Non-pigmented ciliary epithelial cell (primary cell): ENCODE measurements around the gene DRD2.

Experiments used
- DNase-seq: peaks from one replicate; pipeline ENCODE4 v3.0.0-alpha.2; 2010; ENCODE audit warnings: low read depth

Gene DRD2

DNA sequence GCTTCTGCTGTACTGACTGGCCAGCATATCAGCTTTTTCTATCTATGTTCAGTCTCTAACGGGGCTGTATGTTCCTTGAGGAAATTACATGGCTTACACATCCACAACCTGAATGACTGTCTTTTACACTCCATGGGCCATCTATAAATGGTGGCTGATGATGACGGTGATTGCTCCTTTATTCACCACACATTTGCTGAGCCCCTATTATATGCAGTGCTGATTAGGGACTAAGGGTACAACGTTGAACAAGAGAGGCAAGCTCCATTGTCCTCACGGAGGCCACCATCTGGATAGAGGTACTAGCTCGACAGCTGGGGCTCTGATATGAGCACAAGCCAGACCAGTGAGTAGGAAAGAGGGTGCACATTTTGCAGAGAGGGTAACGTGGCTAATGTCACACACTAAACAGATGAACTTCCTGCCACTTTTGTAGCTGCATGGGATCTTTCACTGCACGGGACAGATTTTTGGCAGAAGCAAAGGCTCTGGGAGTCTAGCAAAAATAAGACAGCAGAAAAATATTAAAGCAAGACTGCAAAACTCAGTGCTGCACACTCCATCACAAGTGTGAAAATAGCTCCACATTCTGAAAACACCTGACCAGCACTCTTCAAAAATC, 30.6 kb downstream of the DRD2 start:
- no peak for DNase-seq

DNA sequence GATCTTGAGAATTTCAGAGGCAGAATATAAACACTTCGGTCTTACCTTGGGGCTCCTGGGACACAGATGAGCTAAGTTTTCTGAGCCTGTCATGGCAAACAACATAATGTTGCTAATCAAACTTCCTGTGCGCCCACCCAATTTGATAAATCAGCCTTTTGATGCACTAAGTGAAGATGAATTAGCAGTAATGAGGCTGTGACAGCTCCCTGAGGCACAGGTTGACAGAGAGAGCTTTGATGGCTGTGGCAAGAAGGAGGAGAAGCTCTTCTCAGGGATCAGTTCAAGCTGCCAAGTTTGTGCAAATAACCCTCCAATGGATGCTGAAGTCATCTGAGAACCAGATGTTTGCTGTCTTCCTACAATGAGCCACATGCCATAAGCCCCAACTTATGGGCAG, 34.4 kb downstream of the DRD2 start:
- DNase-seq, result no peak

DNA sequence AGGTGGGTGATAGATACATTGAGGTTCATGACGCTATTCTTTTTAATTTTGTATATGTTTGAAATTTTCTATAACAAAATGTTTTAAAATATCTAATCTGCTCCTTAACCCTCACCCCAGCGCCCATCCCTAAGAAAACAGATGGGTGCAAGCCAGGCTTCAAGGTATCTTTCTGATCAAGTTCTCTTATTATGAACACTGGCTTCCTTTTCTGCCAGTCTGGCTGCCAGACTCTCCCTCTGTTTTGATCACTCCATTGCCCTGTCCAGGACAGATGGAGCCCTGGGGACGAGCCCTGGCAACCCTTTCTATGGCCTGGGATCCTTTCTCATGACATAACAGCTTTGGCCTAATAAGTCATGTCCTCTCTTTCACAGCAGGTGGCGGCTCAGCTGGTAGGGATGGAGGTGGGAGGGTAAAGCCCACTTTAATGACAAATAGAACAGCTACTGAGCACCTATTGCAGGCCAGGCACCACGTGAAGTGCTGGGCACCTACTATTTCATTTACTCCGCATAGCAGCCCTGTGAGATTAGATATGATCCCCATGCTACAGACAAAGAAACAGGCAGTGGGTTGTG, 38.4 kb downstream of the DRD2 start:
- no peak for DNase-seq

DNA sequence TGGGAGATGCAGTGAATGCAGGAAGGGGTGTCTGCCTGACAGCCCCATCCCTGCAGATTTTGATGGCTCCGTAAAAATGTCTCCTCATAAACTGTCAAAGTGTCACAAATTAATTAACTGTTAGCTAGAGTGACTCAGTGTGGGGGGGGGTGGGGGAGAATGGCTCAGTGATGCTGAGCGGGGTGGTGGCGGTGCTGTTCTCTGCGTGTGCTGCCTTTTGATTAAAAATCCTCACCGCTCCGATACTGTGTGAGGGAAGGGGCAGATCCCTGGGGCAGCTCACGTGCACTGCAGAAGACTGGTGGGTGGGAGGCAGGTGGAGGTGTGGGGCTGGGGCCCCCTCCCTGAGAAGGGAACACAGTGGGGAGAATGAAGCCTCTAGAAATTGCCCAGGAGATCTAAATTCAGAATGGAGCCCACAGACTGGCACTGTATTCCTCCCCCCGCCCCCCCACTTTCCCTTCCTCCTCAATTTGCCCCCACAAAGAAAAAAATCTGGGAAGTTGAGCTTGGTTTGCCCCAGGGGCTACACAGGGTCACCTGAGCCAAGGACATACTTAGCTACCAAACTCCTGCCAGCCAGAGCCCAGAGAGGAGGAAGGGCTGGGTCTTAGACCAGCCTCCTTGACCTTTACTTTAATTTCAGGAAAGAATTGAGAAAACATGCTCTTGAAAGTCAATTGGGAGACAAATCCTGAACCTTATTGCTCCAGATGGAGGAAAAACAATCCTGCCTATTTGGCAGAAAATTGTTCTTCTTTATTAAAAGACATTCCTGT, 39.8 kb downstream of the DRD2 start:
- no peak for DNase-seq

DNA sequence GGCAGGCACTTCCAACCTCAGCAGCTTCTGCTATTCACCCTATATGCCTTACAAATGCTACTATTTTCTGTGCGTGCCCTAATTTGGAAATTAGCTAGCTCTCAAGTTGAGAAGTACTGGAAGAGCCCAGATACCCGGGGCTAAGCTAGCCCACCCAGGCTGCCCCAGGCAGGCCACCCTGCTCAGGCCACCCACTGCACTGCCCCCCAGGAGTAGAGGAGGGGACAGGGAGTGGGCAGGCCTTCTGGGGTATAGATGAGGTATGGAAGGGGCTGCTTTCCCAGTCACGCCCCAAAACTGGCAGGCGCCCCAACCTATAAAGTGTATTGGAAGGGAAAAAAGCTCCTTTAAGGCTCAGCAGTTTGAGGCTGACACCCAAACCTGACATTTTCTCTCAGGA, 43.5 kb downstream of the DRD2 start:
- no peak for DNase-seq

DNA sequence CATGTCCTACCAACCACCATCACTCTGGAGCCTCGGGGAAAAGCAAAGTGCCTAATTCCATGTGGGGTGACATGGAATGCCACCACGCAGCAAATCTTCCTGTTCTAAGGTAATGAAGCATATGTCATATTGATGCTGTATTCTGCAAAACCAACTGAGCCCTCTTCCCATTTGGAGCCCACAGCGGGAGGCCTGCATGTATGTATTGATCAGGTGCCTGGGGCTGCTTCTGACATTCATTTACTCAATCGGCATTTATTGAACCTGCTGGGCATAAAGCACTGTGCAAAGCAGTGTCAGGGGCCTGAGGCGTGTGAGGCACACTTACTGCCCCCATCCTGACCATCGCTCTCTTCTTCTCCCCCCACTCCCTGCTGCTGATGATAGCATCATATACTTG, 48.5 kb downstream of the DRD2 start:
- no peak for DNase-seq

DNA sequence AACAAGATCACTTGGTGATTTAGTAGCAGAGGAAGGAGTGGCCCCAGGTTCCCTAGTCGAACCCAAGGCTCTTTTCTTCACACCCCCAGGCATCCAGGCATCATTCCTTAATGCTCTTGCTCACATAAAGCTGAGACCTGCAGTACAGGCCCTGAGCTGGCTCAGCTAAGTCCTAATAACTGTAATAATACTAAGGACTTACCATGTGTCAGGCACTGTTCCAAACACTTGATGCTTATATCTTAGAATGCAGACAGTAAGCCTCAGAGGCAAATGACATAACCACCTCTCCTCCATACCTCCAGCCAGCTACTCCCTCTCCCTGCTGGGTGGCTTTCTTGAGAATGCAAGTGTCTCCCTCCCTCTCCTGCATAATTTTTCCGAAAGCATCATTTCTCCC, 54.4 kb downstream of the DRD2 start:
- DNase-seq, result no peak

DNA sequence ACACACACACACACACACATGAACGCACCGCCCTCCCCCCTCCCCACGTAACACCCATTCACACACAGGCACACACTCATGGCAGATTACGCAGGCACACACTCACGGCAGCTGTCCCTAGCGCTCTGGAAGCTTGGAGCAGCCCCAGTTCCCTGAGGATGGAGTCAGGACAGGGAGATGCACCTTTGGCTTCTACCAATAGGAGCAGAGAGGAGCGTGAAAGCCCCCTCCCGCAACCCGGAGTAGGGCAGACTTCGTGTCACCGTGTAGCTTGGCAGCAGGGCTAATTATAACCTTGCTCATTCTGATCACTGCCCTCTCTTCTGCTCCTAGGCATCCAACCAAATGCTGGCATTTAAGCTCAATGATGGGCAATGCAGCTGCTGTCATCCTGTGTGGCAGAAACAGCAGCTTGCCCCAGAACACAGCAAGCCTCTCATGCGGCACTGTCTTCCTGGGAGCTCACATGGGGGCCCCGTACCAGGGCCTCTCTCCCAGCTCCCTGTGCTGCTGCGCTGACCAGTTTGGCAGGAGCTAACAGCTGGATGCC, 55.7 kb downstream of the DRD2 start:
- DNase-seq, result no peak

DNA sequence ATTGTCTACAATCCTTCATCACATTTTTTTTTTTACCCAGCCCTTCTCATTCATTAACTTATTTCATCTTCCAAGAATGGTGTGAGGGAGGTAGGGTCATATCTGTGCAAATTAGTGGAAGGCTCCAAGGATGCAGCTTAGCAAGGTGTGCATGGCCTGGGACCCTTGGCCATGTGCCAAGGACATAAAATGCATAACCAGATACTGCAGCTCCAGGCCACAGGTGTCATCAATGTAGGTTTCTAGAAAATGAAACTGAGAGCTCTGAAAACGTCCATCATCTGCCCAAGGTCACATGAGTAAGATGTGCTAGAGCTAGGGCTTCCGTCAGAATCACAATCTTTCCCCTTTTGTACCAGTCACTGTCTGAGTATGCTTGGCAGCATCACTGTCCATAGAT, 57.8 kb downstream of the DRD2 start:
- DNase-seq, result no peak

DNA sequence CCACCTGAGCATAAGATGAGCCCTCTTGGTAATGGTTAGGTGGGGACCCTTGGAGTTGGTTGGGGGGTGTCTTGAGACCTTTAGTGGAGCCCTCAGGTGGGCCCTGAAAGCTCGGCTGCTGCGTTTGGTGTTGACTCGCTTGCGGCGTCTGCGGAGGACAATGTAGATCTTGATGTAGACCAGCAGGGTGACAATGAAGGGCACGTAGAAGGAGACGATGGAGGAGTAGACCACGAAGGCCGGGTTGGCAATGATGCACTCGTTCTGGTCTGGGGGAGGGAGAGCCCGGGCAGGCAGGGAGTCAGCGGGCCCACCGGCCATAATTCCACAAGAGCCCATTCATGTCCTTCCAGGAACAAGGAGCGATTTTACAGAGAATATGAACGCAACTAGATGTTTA, 59.9 kb downstream of the DRD2 start:
- no peak for DNase-seq

DNA sequence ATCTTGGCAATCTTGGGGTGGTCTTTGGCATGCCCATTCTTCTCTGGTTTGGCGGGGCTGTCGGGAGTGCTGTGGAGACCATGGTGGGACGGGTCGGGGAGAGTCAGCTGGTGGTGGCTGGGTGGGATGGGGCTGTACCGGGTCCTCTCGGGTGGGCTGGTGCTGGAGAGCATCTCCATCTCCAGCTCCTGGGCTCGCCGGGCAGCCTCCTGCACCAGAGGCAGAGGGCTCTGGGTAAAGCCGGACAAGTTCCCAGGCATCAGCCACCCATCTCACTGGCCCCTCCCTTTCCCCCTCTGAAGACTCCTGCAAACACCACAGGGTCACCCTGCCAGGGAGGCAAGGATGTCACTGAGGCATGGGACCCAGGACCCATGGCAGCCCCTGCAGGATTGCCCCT, 62.5 kb downstream of the DRD2 start:
- DNase-seq, result no peak

DNA sequence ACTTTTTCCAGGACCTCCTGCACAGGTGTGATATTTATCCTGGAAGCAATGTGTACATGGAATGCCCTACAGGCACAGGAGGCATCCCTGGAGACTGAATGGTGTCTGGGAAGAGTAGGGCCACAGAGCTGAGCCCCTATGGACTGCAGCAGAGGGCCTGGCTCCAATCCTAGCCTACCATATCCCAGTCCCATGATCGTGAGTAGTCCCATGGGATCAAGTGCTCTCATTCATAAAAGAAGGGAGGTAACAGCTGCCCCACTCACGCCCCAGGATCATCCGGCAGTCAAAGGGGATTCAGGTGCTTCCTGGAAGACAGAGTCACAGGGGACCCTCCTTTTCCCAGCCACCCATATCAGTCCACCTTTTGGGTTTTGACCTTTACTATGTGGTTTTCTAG, 63.7 kb downstream of the DRD2 start:
- no peak for DNase-seq

DNA sequence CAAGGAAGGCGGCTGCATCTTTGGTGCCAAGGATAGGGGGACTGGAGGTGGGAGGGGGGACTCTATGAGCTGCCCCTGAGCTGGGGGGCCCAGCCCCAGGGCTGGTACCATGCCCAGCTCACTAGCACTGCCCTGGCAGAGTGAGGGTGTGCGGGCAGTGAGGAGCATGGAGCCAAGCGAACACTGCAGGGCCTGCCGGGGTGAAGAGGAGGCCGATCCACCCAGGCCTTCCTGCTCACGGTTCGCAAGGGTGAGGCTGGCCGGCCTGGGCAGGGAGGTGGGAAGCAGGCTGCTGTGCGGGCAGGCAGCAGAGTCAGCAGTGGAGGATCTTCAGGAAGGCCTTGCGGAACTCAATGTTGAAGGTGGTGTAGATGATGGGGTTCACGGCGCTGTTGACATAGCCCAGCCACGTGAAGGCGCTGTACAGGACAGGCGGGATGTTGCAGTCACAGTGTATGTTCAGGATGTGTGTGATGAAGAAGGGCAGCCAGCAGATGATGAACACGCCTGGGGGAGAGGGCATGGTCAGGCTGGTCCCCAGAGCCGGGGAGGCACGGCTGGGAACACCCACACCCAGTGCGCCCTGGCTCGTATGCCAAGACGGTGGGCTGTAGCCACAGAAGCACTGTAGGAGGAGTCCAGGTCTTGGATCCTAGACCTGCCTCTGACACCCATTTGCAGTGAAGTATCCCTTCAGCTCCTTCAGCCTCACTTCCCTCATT, 64.6 kb downstream of the DRD2 start:
- DNase-seq, result no peak

DNA sequence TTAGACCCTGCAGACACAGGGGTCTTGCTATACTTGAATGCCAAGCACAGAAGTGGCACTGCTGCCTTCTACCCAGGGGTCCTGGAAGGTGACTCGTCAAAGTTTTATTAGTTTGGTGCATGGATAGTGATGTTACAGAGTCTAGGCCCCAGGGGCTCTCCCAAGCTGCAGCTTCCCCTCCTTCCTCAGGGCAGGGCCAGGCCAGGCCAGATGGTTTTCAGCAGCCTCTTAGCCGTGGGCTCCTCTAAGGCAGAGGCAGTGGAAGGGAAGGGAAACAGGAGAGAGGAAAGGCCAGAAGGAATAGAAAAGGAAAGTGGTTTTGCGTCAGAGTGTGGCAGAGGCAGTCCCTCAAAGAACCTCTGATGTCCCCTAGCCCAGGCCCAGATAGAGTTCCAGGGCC, 65.7 kb downstream of the DRD2 start:
- no peak for DNase-seq

DNA sequence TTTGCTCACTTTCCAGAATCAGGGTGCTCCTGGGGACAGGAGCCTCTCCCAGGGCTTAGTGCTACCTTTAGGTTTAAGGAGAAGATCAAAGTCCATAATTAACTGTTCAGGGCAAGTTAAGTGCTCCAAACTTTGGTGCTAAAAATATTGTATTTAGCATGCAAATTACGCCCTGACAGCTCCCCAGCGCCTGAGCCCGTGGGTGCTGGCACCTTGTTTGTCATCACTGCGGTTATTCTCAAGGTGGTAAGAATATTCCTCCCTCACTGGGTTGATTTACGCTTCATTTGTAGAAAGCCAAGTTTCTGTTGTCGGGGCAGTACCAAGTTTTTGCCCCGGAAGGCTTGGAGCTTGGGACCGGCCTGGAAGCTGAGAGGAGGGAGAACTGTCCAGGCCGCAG, 66.3 kb downstream of the DRD2 start:
- DNase-seq, result no peak

DNA sequence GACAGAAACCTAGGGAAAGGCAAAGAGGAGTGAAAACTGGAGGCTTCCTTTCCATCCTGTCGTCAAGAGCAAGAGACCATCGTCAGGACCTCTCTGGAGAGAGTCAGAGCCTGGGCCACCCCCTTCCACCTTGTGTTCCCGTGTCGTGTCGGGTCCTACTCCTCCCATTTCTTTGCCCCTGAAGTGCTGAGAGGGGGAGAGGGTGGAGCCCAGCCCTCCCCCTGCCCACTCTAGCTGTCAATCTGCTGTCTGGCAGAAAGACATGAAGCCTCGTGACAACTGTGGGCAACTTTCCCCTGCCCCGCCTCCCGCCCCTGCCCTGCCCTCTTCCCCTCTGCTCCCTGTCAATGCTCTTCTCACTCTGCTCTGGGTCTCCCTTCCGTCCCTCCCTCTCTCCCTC, 67.0 kb downstream of the DRD2 start:
- no peak for DNase-seq

DNA sequence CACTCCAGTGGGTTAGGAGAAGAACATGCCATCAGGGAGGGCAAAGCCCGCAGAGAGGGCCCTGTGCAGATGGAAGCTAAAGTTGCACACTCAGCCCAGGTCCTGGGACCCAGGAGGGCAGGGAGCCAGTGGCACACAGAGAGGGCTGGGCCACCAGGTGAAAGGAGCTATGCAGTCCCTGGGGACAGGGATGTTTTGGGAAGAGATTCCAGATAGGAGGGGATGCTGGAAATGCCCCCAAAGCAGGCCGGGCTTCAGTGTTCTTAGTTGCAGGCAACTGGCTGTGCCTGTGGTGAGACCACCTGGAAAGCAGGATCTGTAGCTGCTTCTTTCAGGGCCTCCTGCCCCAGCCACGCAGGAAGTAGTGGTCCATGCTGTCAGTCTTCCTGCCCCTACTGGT, 68.0 kb downstream of the DRD2 start:
- DNase-seq, result no peak

DNA sequence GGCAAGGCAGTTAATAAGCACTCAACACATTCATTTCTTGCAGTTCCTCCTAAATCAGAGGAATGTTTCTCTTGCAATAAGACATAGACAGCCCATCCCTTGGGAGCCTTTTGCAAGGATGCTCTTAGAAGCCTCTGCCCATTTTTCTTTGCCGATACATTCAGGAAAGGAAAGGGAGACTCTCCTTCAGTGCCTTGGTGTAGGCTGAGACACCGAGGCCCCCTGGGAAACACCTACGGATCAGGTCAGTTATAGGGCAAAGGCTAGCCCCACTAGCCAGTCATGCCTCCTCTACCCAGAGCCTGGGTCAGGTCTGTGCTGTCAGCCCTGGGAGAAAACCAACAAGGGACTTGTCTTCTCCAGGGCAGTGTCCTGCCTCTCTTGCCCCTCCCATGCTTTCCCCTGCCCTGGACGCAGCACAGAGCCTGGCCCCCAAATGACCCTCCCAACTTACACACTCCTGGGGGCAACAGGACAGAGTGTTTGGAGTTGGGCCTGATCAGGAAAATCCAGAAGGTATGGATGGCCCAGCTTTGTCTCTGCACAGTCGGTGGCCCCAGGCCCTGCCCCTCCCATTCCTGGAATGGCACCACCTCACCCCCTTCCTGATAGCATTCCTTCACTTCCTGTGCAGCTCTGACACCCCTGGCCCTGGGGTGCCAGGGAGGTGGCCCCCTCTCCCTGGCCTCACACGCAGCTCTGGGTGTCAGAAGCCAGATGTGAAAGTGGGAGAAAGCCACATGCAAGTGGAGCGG, 69.3 kb downstream of the DRD2 start:
- no peak for DNase-seq

DNA sequence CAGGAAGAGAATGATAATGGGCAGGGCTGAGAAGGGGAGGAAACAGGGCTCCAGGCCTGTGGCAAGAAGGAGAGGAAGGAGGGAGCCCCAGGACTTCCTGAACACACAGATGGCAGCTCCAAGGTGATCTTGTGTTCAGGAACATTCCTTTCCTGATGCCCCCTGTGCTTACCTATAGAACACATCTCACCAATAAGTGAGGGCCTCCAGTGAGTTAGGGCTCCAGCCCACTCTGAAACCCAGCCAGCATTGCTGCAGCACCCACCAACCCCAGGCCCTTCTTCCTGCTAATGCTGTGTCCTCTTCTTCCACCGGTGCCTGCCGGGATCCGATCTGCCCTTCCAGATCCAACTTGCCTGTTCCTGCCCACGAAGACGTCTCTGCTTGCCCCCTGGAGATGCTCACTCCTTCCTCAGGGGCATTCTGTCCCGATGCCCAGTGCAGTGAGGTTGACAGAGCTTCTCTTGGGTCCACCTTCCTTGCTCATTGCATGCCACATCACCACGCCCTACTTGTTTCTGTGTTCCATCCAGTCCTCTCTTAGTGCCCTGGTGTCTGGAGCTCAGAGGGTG, 70.3 kb downstream of the DRD2 start:
- no peak for DNase-seq

DNA sequence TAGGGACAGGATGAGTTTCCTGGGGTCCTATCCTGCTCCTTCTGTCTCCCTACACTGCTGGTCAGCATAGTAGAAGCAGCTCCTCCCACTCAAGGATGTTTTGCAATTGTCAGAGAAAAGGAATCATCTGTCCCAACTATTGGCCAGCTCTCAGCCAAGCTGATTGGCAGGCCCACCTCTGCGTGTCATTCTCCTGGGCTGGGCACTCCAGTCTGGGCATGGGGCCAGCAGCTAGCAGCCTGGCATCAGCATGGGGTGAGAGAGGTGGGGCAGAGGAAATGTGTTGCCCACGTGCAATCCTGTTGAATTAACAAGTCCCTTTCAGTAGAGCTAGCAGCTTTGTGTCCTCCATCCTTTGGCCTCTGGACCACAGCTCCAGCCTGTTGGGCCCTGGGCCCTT, 73.5 kb downstream of the DRD2 start:
- no peak for DNase-seq

DNA sequence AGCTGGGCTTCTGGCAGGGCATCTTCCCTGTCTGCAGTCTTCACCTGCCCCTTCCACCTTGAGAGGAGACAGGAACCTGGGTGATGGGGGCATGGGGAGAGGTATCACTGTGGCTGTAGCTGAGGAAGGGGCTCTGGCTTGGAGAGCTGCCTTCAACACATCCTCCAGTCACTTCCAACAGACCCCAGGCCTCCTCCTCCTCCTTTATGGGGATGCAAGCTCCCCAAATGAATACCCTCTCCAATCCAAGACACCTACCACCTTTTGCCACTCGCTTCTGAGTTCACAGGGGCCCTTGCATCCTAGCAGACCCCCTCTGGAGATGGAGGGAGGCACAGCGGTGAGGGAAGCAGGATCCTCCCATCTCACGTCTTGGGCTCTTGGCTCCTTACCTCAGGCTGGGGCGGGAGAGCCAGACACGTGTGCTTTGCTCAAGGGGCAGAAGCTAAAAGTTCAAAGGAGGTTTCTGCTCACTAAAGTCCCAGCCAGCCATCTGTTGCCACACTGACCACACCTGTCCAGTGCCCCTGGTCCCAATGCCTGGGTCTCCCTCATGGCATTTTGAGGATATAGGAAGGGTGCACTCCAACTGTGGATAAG, 74.5 kb downstream of the DRD2 start:
- DNase-seq, result no peak
